Activated CD8-positive, alpha-beta T cell treated with anti-CD3 and anti-CD28 coated beads, Interleukin-2, amount 10 ng/mL, durations not matched to agents 7 days and 5 days (primary cell): ENCODE results near the gene MTIF3. TPM values are rescaled to one million over a fixed set of nuclear protein-coding genes. Genes with fewer than 3 reads are reported as not detected.

Source experiments
- ATAC-seq: fragments of 150-1000 bp; cut with Tn5 transposase; one replicate; pipeline ENCODE4 v1.10.0; 2021; ENCODE audit warnings: moderate library complexity
- CTCF ChIA-PET: fragments of 350-600 bp; sonication (Branson Sonifier 250); formaldehyde crosslinking; loops from one replicate; lab custom pipeline; 2021; ENCODE audit warnings: antibody characterized with exemption; lab: Charles Lee
- POLR2A ChIA-PET: fragments of 350-600 bp; sonication (Branson Sonifier 250); formaldehyde crosslinking; loops from one replicate; lab custom pipeline; 2021; ENCODE audit warnings: antibody characterized with exemption; lab: Charles Lee
- DNase-seq: peaks from one replicate; pipeline ENCODE4 v3.0.0-alpha.2; 2020
- H3K27ac Mint-ChIP-seq: one replicate; pipeline ENCODE4 v1.8.0; 2021; ENCODE audit warnings: mild to moderate bottlenecking, mixed read lengths
- H3K27me3 Mint-ChIP-seq: one replicate; pipeline ENCODE4 v1.8.0; 2021; ENCODE audit warnings: low read depth, mixed read lengths
- H3K36me3 Mint-ChIP-seq: one replicate; pipeline ENCODE4 v1.8.0; 2021; ENCODE audit warnings: low read depth, mixed read lengths
- H3K4me1 Mint-ChIP-seq: one replicate; pipeline ENCODE4 v1.8.0; 2021; ENCODE audit warnings: low read depth, mixed read lengths
- H3K4me3 Mint-ChIP-seq: one replicate; pipeline ENCODE4 v1.8.0; 2021; ENCODE audit warnings: mild to moderate bottlenecking, mixed read lengths
- H3K9me3 Mint-ChIP-seq: one replicate; pipeline ENCODE4 v1.8.0; 2022; ENCODE audit warnings: mixed read lengths; ENCODE audit not compliant: insufficient read depth
- total RNA-seq, 2 experiments: library from RNA; stranded (reverse); gene quantifications; one replicate each; pipeline ENCODE4 v1.2.3, GENCODE V29; 2021

MTIF3 gene
- total RNA-seq, 2 experiments from 2014 or later = 39.9 to 44.7 TPM

- Mint-ChIP-seq H3K4me3 (peak overlapping the region; percentile 85), H3K9me3 (no peaks in the 10 kb centered on the region), H3K27ac (peak overlapping the region; percentile 98), H3K4me1 (peaks cover 32% of the 10 kb centered on the region), H3K27me3 (no peaks in the 10 kb centered on the region), H3K36me3 (no peaks in the 10 kb centered on the region)
- peak; percentile 50 for ATAC-seq
- CTCF ChIA-PET = interaction anchor here (0.9 to 2.9 kb wide), 7 partner anchors 11 to 164 kb away, joined by 4 to 10 read pairs (median 4); partner anchors contain the start of gene LNX2
- POLR2A ChIA-PET = interaction anchor here (1.0 to 10.0 kb wide), 3 partner anchors 18 to 165 kb away, joined by 5 to 156 read pairs (median 5); partner anchors contain the start of genes GTF3A and LNX2
- DNase-seq = no peak
Measured at GRCh38 chr13:27455331-27455855, 5.0 kb upstream of the MTIF3 start.

GRCh38 chr13:27450921-27451471 lies 632 bp upstream of the MTIF3 start:
- no peaks in the 10 kb centered on the region for H3K9me3 Mint-ChIP-seq
- CTCF ChIA-PET = interaction anchor here (1.0 to 2.5 kb wide), 6 partner anchors 9 to 376 kb away, joined by 3 to 10 read pairs (median 5); partner anchors contain the start of genes LNX2 and POLR1D
- peaks cover 6% of the 10 kb centered on the region for H3K36me3 Mint-ChIP-seq
- peak overlapping the region; percentile 91 for H3K4me3 Mint-ChIP-seq
- peak; percentile 7 for ATAC-seq
- peaks cover 57% of the 10 kb centered on the region for H3K4me1 Mint-ChIP-seq
- peak overlapping the region; percentile 93 for H3K27ac Mint-ChIP-seq
- no peak for DNase-seq
- H3K27me3 Mint-ChIP-seq = no peaks in the 10 kb centered on the region
- POLR2A ChIA-PET = interaction anchor here (0.7 to 10.0 kb wide), 6 partner anchors 11 to 170 kb away, joined by 3 to 156 read pairs (median 4); partner anchors contain the start of genes GTF3A and LNX2

GRCh38 chr13:27449081-27449603 lies 1.2 kb downstream of the MTIF3 start:
- Mint-ChIP-seq H3K27me3 (no peaks in the 10 kb centered on the region), H3K27ac (peak overlapping the region; percentile 93), H3K4me3 (peak overlapping the region; percentile 91), H3K9me3 (no peaks in the 10 kb centered on the region), H3K4me1 (peaks cover 56% of the 10 kb centered on the region), H3K36me3 (peaks cover 9% of the 10 kb centered on the region)
- POLR2A ChIA-PET = interaction anchor here (0.8 to 10.0 kb wide), 2 partner anchors 13 to 22 kb away, joined by 3 to 156 read pairs; partner anchors contain the start of gene GTF3A
- CTCF ChIA-PET = interaction anchor here (2.5 to 4.0 kb wide), 2 partner anchors 23 to 172 kb away, joined by 9 to 36 read pairs; partner anchors contain the start of genes GTF3A, LNX2 and POLR1D
- no peak for ATAC-seq
- DNase-seq = no peak

- no peak for ATAC-seq
Measured at GRCh38 chr13:27448308-27448707, 2.1 kb downstream of the MTIF3 start.

GRCh38 chr13:27446986-27447583 lies 3.3 kb downstream of the MTIF3 start:
- ATAC-seq = no peak
- Mint-ChIP-seq H3K27ac (peak overlapping the region; percentile 92), H3K36me3 (peaks cover 15% of the 10 kb centered on the region), H3K4me1 (peaks cover 63% of the 10 kb centered on the region), H3K9me3 (no peaks in the 10 kb centered on the region), H3K27me3 (no peaks in the 10 kb centered on the region), H3K4me3 (peak overlapping the region; percentile 54)
- POLR2A ChIA-PET = interaction anchor here (10.0 kb wide), 1 partner anchor 20 kb away, joined by 156 read pairs; the partner anchor contains the start of gene GTF3A
- no peak for DNase-seq
- CTCF ChIA-PET = interaction anchor here (1.6 to 4.0 kb wide), 2 partner anchors 21 to 85 kb away, joined by 4 to 36 read pairs; partner anchors contain the start of gene GTF3A

More at GRCh38 chr13:27448308-27448707, 2.1 kb downstream of the MTIF3 start:
- no peak for DNase-seq
- CTCF ChIA-PET = interaction anchor here (4.0 kb wide), 1 partner anchor 22 kb away, joined by 36 read pairs; the partner anchor contains the start of gene GTF3A
- Mint-ChIP-seq H3K9me3 (no peaks in the 10 kb centered on the region), H3K27me3 (no peaks in the 10 kb centered on the region), H3K27ac (peak overlapping the region; percentile 35), H3K36me3 (peaks cover 9% of the 10 kb centered on the region), H3K4me1 (peaks cover 56% of the 10 kb centered on the region), H3K4me3 (peak overlapping the region; percentile 91)
- POLR2A ChIA-PET = interaction anchor here (10.0 kb wide), 1 partner anchor 21 kb away, joined by 156 read pairs; the partner anchor contains the start of gene GTF3A

- Mint-ChIP-seq H3K4me1 (peaks cover 65% of the 10 kb centered on the region), H3K27me3 (no peaks in the 10 kb centered on the region), H3K9me3 (no peaks in the 10 kb centered on the region), H3K36me3 (peaks cover 46% of the 10 kb centered on the region), H3K4me3 (no peak overlapping the region), H3K27ac (peak overlapping the region; percentile 68)
- ATAC-seq = no peak
- no peak for DNase-seq
- ChIA-PET POLR2A (interaction anchor here (4.8 kb wide), 1 partner anchor 17 kb away, joined by 55 read pairs; the partner anchor contains the start of gene GTF3A), CTCF (interaction anchor here (0.6 to 3.0 kb wide), 6 partner anchors 9 to 383 kb away, joined by 3 to 27 read pairs (median 4); no protein-coding TSS in a partner anchor)
Measured at GRCh38 chr13:27442797-27443196, 7.6 kb downstream of the MTIF3 start.

- CTCF ChIA-PET = interaction anchor here (1.1 to 1.2 kb wide), 4 partner anchors 10 to 384 kb away, joined by 3 to 5 read pairs (median 4); no protein-coding TSS in a partner anchor
Measured at GRCh38 chr13:27442071-27442647, 8.2 kb downstream of the MTIF3 start.

GRCh38 chr13:27440408-27440807 lies 10.0 kb downstream of the MTIF3 start:
- peaks cover 48% of the 10 kb centered on the region for H3K4me1 Mint-ChIP-seq
- CTCF ChIA-PET = interaction anchor here (1.7 kb wide), 1 partner anchor 15 kb away, joined by 7 read pairs; no protein-coding TSS in a partner anchor
- DNase-seq (no peak), ATAC-seq (no peak)
- no peak overlapping the region for H3K4me3 Mint-ChIP-seq
- H3K27ac Mint-ChIP-seq = no peak overlapping the region
- POLR2A ChIA-PET = interaction anchor here (1.0 kb wide), 1 partner anchor 11 kb away, joined by 3 read pairs; no protein-coding TSS in a partner anchor
- H3K27me3 Mint-ChIP-seq = no peaks in the 10 kb centered on the region
- peaks cover 61% of the 10 kb centered on the region for H3K36me3 Mint-ChIP-seq
- no peaks in the 10 kb centered on the region for H3K9me3 Mint-ChIP-seq

More at GRCh38 chr13:27442071-27442647, 8.2 kb downstream of the MTIF3 start:
- Mint-ChIP-seq H3K36me3 (peaks cover 49% of the 10 kb centered on the region), H3K27ac (peak overlapping the region; percentile 68), H3K27me3 (no peaks in the 10 kb centered on the region), H3K9me3 (no peaks in the 10 kb centered on the region), H3K4me3 (peak overlapping the region; percentile 36), H3K4me1 (peaks cover 61% of the 10 kb centered on the region)
- DNase-seq (no peak), ATAC-seq (peak; percentile 49)
- POLR2A ChIA-PET = interaction anchor here (4.8 kb wide), 1 partner anchor 16 kb away, joined by 55 read pairs; the partner anchor contains the start of gene GTF3A

- CTCF ChIA-PET = no interaction called here
- Mint-ChIP-seq H3K9me3 (no peaks in the 10 kb centered on the region), H3K4me3 (no peak overlapping the region), H3K36me3 (peaks cover 78% of the 10 kb centered on the region), H3K4me1 (peaks cover 41% of the 10 kb centered on the region), H3K27ac (no peak overlapping the region), H3K27me3 (no peaks in the 10 kb centered on the region)
- POLR2A ChIA-PET = no interaction called here
- no peak for DNase-seq
- no peak for ATAC-seq
Measured at GRCh38 chr13:27437126-27437525, 13.2 kb downstream of the MTIF3 start.

- ChIA-PET CTCF (no interaction called here), POLR2A (interaction anchor here (2.0 kb wide), 1 partner anchor 13 kb away, joined by 5 read pairs; no protein-coding TSS in a partner anchor)
- no peaks in the 10 kb centered on the region for H3K9me3 Mint-ChIP-seq
- H3K4me3 Mint-ChIP-seq = no peak overlapping the region
- no peak for ATAC-seq
- peak overlapping the region; percentile 30 for H3K27ac Mint-ChIP-seq
- H3K36me3 Mint-ChIP-seq = peaks cover 74% of the 10 kb centered on the region
- peaks cover 39% of the 10 kb centered on the region for H3K4me1 Mint-ChIP-seq
- H3K27me3 Mint-ChIP-seq = no peaks in the 10 kb centered on the region
- no peak for DNase-seq
Measured at GRCh38 chr13:27432611-27433210, 17.7 kb downstream of the MTIF3 start.
